Measurements from ENCODE around the gene NUMA1. TPM values are rescaled to one million over a fixed set of nuclear protein-coding genes. Genes with fewer than 3 reads are reported as not detected.

Gene NUMA1
- total and polyA plus RNA-seq, 2 of the 13 experiments (the other 11 are each of a cell fraction or from before 2014, with no cell fraction given): 57.3 to 60.2 TPM

DNA sequence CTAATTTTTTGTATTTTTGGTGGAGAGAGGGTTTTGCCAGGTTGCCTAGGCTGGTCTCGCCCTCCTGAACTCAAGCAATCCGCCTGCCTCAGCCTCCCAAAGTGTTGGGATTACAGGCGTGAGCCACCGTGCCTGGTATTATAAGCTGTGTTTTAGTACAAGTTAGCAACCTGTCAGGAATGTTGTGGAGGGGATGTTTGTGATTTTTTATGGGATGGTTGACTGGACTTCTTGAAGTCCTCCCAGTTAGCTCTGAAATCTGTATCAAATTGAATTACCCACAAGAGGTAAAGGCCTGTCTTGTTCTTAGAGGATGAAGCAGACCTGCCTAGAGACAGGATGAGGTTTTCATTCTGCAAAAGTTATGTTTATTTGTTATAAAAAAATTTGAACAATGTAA is 115.7 kb downstream of the NUMA1 start:
- peaks cover 7 to 45% of the 10 kb centered on the region in 2 experiments; a peak in 4 of 5 replicates for H3K36me3 ChIP-seq (replicated peaks in 1 of 2; ENCODE audit: control insufficient read depth in 1 of 2, insufficient read depth in 2 of 2, low read length in 2 of 2)
- peaks cover 6% of the 10 kb centered on the region; the same call in 1 of the 2 replicates for H3K4me1 ChIP-seq (ENCODE audit: insufficient read depth, low read length)
- no peak overlapping the region for H2AFZ ChIP-seq (ENCODE audit: low read length)
- no peak for TF ChIP-seq ZFAT (CRISPR knock-in tag; conservative IDR thresholded peaks at IDR 0.05)
- no peak for TF ChIP-seq ZNF629 (CRISPR knock-in tag; conservative IDR thresholded peaks at IDR 0.05)
- TF ChIP-seq, protein P1, sequence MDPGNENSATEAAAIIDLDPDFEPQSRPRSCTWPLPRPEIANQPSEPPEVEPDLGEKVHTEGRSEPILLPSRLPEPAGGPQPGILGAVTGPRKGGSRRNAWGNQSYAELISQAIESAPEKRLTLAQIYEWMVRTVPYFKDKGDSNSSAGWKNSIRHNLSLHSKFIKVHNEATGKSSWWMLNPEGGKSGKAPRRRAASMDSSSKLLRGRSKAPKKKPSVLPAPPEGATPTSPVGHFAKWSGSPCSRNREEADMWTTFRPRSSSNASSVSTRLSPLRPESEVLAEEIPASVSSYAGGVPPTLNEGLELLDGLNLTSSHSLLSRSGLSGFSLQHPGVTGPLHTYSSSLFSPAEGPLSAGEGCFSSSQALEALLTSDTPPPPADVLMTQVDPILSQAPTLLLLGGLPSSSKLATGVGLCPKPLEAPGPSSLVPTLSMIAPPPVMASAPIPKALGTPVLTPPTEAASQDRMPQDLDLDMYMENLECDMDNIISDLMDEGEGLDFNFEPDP (CRISPR knock-in tag; conservative IDR thresholded peaks at IDR 0.05): no peak
- TF ChIP-seq ZNF124 (CRISPR knock-in tag; IDR thresholded peaks at IDR 0.05): no peak
- TF ChIP-seq HIVEP1 (CRISPR knock-in tag; IDR thresholded peaks at IDR 0.05): no peak
- TF ChIP-seq, protein P2, sequence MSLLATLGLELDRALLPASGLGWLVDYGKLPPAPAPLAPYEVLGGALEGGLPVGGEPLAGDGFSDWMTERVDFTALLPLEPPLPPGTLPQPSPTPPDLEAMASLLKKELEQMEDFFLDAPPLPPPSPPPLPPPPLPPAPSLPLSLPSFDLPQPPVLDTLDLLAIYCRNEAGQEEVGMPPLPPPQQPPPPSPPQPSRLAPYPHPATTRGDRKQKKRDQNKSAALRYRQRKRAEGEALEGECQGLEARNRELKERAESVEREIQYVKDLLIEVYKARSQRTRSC (CRISPR knock-in tag; IDR thresholded peaks at IDR 0.05; ENCODE audit: low read depth): no peak
- no peak for TF ChIP-seq MTF2 (CRISPR knock-in tag; IDR thresholded peaks at IDR 0.05; ENCODE audit: borderline replicate concordance)
- no peak for TF ChIP-seq ZNF441 (CRISPR knock-in tag; IDR thresholded peaks at IDR 0.05; ENCODE audit: borderline replicate concordance)
- H3K27ac ChIP-seq (ENCODE audit: extremely low read length, insufficient read depth, low read length): no peak overlapping the region
- H3K4me3 ChIP-seq (replicated peaks in 1 of 3; ENCODE audit: insufficient read depth in 1 of 3, low read depth in 2 of 3, low read length in 3 of 3): no peak overlapping the region
- CTCF ChIA-PET (ENCODE audit: low intra/inter-chr PET ratio, low total read pairs): no interaction called here
- in situ Hi-C loops (cut with HindIII; ENCODE audit: extremely low pct_ligation_motif_present, low pct_unique_long_range_greater_than_20kb) (no loop called here), intact Hi-C loops (cut with micrococcal nuclease; ENCODE audit: unreplicated experiment) (no loop called here)
- no peak overlapping the region for H3K9ac ChIP-seq (ENCODE audit: insufficient read depth, low read depth, low read length)
- H3K9me3 ChIP-seq (ENCODE audit: low read length): no peaks in the 10 kb centered on the region
- no peak for FAIRE-seq
- H3K4me2 ChIP-seq (ENCODE audit: low read depth, low read length): no peak overlapping the region
- 98% methylated on average over 4 of the region's 4 CpGs for WGBS (ENCODE audit: low lambda C conversion rate)
- peaks cover 2% of the 10 kb centered on the region for H3K79me2 ChIP-seq (ENCODE audit: insufficient read depth, low read length)
- BruUV-seq (replicated peaks): no TSS peak
- no peaks in the 10 kb centered on the region for H3K27me3 ChIP-seq (ENCODE audit: control insufficient read depth in 1 of 2, insufficient read depth in 2 of 2, low read length in 2 of 2)
- no peak for DNase-seq (ENCODE audit: low spot score)
- no peak for ATAC-seq
- POLR2A ChIA-PET: no interaction called here
- H4K20me1 ChIP-seq (ENCODE audit: insufficient read depth, low read length): no peaks in the 10 kb centered on the region
